ENCODE data around the gene MIEN1.
"Not testable (repeated sequence)": the region's sequence is repeated elsewhere in the genome, so short reads cannot be mapped to it uniquely, and the experiment has no call there.

Gene MIEN1

DNA sequence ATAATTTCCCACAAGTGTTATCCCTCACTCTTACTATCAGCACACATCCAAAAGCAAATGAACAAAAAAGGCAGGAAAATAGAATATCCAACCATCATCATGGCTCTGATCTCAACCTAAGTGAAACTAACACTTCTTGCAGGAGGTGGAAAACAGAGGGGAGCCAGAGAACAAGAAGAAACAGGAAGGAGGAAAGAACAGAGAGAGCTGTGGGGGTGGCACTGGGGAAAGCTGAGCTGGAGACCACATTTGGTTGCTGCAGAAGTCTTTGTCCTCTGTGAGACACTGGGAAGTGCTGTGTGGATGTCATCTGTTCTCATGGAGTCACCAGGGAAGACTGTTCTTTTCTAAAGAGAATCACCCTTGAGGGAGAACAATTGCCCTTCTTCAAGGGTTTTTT, 42.1 kb upstream of the MIEN1 start:
- DNase-seq (ENCODE audit: low read depth), result no peak
- TF ChIP-seq CTCF (conservative IDR thresholded peaks at IDR 0.05; ENCODE audit: control insufficient read depth, insufficient read depth, low read depth, low read length), result no peak
- H3K4me3 ChIP-seq (ENCODE audit: control insufficient read depth, low read depth, low read length), result no peak overlapping the region

- no peak for TF ChIP-seq CTCF (conservative IDR thresholded peaks at IDR 0.05; ENCODE audit: control insufficient read depth, insufficient read depth, low read depth, low read length)
- no peak overlapping the region for H3K4me3 ChIP-seq (ENCODE audit: control insufficient read depth, low read depth, low read length)
- DNase-seq (ENCODE audit: low read depth), result peak; percentile 39
These were observed 39.7 kb upstream of the MIEN1 start for GRCh38 chr17:39769974-39770587.

DNA sequence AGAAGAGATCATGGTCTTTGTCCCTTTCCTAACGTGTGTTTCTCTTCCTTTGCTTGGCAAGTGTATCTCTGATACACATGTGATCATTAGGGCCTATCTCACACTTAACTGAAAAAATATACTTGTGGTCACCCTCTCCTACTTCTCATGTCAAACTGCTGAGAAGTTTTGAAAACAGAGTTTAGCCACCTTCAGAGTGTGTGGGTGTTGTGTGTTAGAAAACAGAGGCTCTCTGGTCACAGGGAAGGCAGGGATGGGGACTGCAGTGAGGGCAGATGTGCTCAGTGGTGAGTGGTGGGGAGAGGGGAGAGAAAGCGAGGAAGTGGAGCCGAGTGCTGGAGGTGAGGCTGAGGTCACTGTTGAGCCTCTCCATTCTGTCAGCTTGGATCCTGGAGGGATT, 36.8 kb upstream of the MIEN1 start:
- no peak overlapping the region for H3K4me3 ChIP-seq (ENCODE audit: control insufficient read depth, low read depth, low read length)
- DNase-seq (ENCODE audit: low read depth), result no peak
- TF ChIP-seq CTCF (conservative IDR thresholded peaks at IDR 0.05; ENCODE audit: control insufficient read depth, insufficient read depth, low read depth, low read length), result no peak

GRCh38 chr17:39765766-39766165, 35.4 kb upstream of the MIEN1 start:
- DNase-seq (ENCODE audit: low read depth), result no peak
- TF ChIP-seq CTCF (conservative IDR thresholded peaks at IDR 0.05; ENCODE audit: control insufficient read depth, insufficient read depth, low read depth, low read length), result no peak
- H3K4me3 ChIP-seq (ENCODE audit: control insufficient read depth, low read depth, low read length), result no peak overlapping the region

DNA sequence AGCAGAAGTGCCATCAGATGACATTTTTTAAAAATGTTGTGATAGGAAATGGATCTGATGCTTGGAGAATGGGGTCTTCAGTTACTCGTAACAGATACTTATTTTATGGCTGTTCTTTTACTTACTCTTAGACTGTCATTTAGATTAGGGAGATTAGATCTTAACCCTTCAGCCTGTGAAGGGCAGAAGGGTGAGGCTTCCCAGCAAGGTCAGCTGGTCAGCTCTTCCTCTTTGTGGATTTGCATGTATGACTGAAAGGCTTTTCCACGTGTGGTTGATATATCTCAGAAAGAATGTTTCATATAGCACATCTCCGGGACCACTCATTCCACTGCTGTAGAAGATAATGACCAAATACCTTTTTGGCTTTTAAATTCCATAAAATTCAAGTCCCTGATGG, 34.8 kb upstream of the MIEN1 start:
- no peak for DNase-seq (ENCODE audit: low read depth)
- TF ChIP-seq CTCF (conservative IDR thresholded peaks at IDR 0.05; ENCODE audit: control insufficient read depth, insufficient read depth, low read depth, low read length), result no peak
- H3K4me3 ChIP-seq (ENCODE audit: control insufficient read depth, low read depth, low read length), result no peak overlapping the region

DNA sequence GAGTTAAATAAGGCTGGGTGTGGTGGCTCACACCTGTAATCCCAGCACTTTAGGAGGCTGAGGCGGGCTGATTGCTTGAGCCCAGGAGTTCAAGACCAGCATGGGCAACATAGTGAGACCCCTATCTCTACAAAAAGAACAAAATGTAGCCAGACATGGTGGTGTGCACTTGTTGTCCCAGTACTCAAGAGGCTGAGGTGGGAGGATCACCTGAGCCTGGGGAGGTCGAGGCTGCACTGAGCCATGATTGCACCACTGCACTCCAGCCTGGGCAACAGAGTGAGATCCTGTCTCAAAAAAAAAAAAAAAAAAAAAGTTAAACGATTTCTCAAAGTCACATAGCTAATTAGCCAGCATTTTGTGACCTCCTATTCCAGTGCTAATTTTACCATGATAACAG, 33.8 kb upstream of the MIEN1 start:
- H3K4me3 ChIP-seq (ENCODE audit: control insufficient read depth, low read depth, low read length); DNase-seq (ENCODE audit: low read depth): not testable (repeated sequence)

GRCh38 chr17:39763051-39763820, 32.9 kb upstream of the MIEN1 start:
- no peak for DNase-seq (ENCODE audit: low read depth)
- no peak for TF ChIP-seq CTCF (conservative IDR thresholded peaks at IDR 0.05; ENCODE audit: control insufficient read depth, insufficient read depth, low read depth, low read length)
- H3K4me3 ChIP-seq (ENCODE audit: control insufficient read depth, low read depth, low read length), result no peak overlapping the region

Measured in fibroblast of mammary gland (primary cell).